Measurements from ENCODE around the gene MEF2B.

- peak; percentile 41 to 60 for TF ChIP-seq CTCF (conservative IDR thresholded peaks at IDR 0.05 in 1 of 2, IDR thresholded peaks at IDR 0.05 in 1 of 2; ENCODE audit: low read depth in 1 of 2, low read length in 2 of 2)
- TF ChIP-seq EZH2 (IDR thresholded peaks at IDR 0.05; ENCODE audit: low read length, missing control alignments) = no peak
These were observed 54.1 kb downstream of the MEF2B start for GRCh38 chr19:19115954-19116353.
